Muscle of leg (tissue), 11 donors: ENCODE results near the gene TMEM50B. TPM values are rescaled to one million over a fixed set of nuclear protein-coding genes. Genes with fewer than 3 reads are reported as not detected.
"Not testable (repeated sequence)": the region's sequence is repeated elsewhere in the genome, so short reads cannot be mapped to it uniquely, and the experiment has no call there.

Experiments used
- DNase-seq: peaks from one replicate; pipeline ENCODE4 v3.0.0; 2013
- H3K27ac ChIP-seq: one replicate; pipeline ENCODE4 v1.5.1; 2013; ENCODE audit warnings: mild to moderate bottlenecking, low read length, control low read depth
- H3K27me3 ChIP-seq: one replicate; pipeline ENCODE4 v1.6.1; 2013; ENCODE audit warnings: low read length; ENCODE audit not compliant: control insufficient read depth, insufficient read depth
- H3K36me3 ChIP-seq: one replicate; pipeline ENCODE4 v1.6.1; 2013; ENCODE audit warnings: low read length; ENCODE audit not compliant: control insufficient read depth, insufficient read depth
- H3K4me1 ChIP-seq: one replicate; pipeline ENCODE4 v1.6.1; 2013; ENCODE audit warnings: low read length; ENCODE audit not compliant: control insufficient read depth, insufficient read depth
- H3K4me3 ChIP-seq: one replicate; pipeline ENCODE4 v1.5.1; 2013; ENCODE audit warnings: low read length, control low read depth
- H3K9me3 ChIP-seq: replicated peaks from 2 replicates; pipeline ENCODE4 v1.6.1; 2013; ENCODE audit warnings: low read depth, low read length; ENCODE audit not compliant: control insufficient read depth
- WGBS: methylation state at CpG from one replicate; pipeline ENCODE4 v1.1.5; 2013; ENCODE audit warnings: missing lambda C conversion rate; ENCODE audit not compliant: insufficient coverage; 5-methylcytosine and 5-hydroxymethylcytosine counted together
- polyA plus RNA-seq, 8 donors: library from polyadenylated mRNA; unstranded; fragments of 120-200 nt; gene quantifications; one replicate each; pipeline versions ENCODE4 v1.2.1 to v1.2.3, GENCODE V29; 2013; ENCODE audit warnings: inconsistent platforms in 1 of 8, low replicate concordance in 1 of 8; ENCODE audit not compliant: insufficient read length in 8 of 8, insufficient read depth in 1 of 8
- total RNA-seq: library from RNA; stranded (reverse); fragments of 120-200 nt; gene quantifications from one replicate; pipeline ENCODE4 v1.2.4, GENCODE V29; 2013

Gene TMEM50B
- total and polyA plus RNA-seq, 9 donors = 15.3 to 29.5 (median 22.9) TPM

DNA sequence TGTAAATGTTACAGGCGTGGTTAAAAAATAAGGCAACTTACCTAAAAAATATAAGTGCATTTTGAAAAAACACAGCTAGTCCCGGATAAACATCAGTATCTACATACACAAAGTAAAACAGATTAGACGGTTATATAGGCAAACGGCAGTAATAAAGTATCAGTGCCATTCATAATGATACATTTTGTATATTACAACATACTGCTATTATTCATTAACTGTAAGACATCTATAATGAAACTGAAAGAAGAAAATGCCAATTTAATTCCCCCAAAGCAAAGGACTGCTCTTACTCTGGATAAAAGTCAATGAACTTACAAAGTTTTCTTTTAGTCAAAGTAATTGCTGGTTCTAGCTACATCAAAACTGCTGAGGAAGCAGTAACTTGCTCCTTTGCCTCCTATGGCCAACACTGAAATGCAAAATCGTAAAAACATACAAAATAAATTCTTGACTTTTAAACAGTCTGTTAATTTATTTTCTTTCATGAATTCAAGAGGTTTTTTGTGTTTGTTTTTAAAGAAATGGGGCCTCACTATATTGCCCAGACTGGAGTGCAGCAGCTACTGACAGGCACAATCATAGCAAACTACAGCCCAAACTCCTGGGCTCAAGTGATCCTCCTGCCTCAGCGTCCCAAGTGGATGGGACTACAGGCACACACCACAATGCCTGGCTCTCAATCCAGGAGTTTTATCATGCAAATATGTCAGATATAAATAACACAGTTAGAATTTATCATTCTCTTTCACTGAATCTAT, 23.9 kb downstream of the TMEM50B start:
- WGBS = no CpG with 5 or more reads among the region's 6 CpGs
- DNase-seq = no peak
- H3K27ac ChIP-seq = no peak overlapping the region
- H3K4me1 ChIP-seq = no peaks in the 10 kb centered on the region
- no peaks in the 10 kb centered on the region for H3K27me3 ChIP-seq
- peaks cover 6% of the 10 kb centered on the region for H3K36me3 ChIP-seq
- H3K4me3 ChIP-seq = no peak overlapping the region
- no peaks in the 10 kb centered on the region for H3K9me3 ChIP-seq

GRCh38 chr21:33452362-33452761, 27.4 kb downstream of the TMEM50B start:
- WGBS = 93% methylated on average over 3 of the region's 3 CpGs

GRCh38 chr21:33451634-33452071, 28.1 kb downstream of the TMEM50B start:
- Histone ChIP-seq H3K4me1 (no peaks in the 10 kb centered on the region), H3K9me3 (no peaks in the 10 kb centered on the region), H3K36me3 (peaks cover 3% of the 10 kb centered on the region), H3K4me3 (no peak overlapping the region), H3K27ac (no peak overlapping the region), H3K27me3 (no peaks in the 10 kb centered on the region)
- WGBS = no CpG with 5 or more reads among the region's 1 CpG
- DNase-seq = no peak

More at GRCh38 chr21:33452362-33452761, 27.4 kb downstream of the TMEM50B start:
- Histone ChIP-seq H3K4me3 (no peak overlapping the region), H3K36me3 (peaks cover 3% of the 10 kb centered on the region), H3K4me1 (no peaks in the 10 kb centered on the region), H3K27ac (no peak overlapping the region), H3K27me3 (no peaks in the 10 kb centered on the region), H3K9me3 (no peaks in the 10 kb centered on the region)
- DNase-seq = no peak

DNA sequence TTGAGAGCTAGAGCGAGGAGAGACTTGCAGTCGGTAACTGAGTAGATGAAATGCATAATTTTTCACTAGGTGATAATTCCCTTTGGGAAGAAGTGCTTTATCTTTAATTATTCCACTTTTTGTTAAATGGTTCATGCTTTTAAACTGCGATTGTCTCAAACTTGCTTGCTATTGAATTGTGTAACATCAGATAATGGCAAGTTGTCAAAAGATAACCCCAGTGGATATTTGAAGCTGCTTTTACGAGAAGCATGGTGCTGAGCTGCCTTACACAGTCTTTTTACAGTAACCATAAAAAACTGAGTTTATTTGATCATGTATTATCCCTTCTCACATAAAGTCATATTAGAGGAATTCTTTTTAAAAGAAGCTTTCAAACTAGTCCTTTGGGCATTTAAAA, 30.2 kb downstream of the TMEM50B start:
- Histone ChIP-seq H3K4me1 (no peaks in the 10 kb centered on the region), H3K4me3 (no peak overlapping the region), H3K27me3 (no peaks in the 10 kb centered on the region), H3K36me3 (peaks cover 3% of the 10 kb centered on the region), H3K27ac (no peak overlapping the region), H3K9me3 (no peaks in the 10 kb centered on the region)
- DNase-seq = peak; percentile 46
- no CpG with 5 or more reads among the region's 4 CpGs for WGBS

DNA sequence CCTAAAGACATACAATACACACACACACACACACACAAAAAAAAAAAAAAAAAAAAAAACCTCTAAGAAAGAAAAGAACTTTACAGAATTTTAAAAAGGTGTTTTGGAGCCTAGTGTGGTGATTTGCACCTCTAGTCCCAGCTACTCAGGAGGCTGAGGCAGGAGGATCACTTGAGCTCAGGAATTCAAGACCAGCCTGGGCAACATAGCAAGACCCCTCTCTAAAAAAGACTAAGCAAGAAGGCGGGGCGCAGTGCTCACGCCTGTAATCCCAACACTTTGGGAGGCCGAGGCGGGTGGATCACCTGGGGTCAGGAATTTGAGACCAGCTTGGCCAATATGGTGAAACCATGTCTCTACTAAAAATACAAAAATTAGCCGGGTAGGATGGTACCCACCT, 33.2 kb downstream of the TMEM50B start:
- not testable (repeated sequence) for DNase-seq, H3K36me3 ChIP-seq, H3K9me3 ChIP-seq, H3K27ac ChIP-seq, H3K4me1 ChIP-seq, H3K27me3 ChIP-seq, H3K4me3 ChIP-seq
- no CpG with 5 or more reads among the region's 6 CpGs for WGBS

GRCh38 chr21:33444499-33444898, 35.3 kb downstream of the TMEM50B start:
- Histone ChIP-seq H3K9me3 (no peaks in the 10 kb centered on the region), H3K36me3 (no peaks in the 10 kb centered on the region), H3K4me3 (no peak overlapping the region), H3K27ac (no peak overlapping the region), H3K4me1 (peaks cover 4% of the 10 kb centered on the region), H3K27me3 (no peaks in the 10 kb centered on the region)
- DNase-seq = no peak
- 40% methylated on average over 1 of the region's 2 CpGs for WGBS

DNA sequence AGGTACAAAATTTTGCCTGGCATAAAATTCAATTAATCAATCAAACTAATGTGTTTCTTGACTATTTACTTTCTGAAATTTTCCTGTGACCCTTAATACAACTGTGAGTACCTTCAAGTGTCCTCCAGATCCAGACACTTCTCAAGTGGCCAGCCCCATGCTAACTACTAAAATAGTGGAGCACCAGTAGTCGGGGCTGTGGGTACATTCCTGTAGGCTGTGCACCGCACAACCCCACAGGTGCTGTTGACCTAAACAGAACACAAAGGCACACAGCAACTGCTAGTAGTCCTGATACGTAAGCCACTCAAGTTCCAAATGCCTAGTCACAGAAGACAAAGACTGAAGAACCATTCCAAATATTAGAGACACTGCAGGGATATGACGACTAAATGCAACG, 36.6 kb downstream of the TMEM50B start:
- no peaks in the 10 kb centered on the region for H3K9me3 ChIP-seq
- peaks cover 5% of the 10 kb centered on the region for H3K36me3 ChIP-seq
- no peak overlapping the region for H3K4me3 ChIP-seq
- H3K27me3 ChIP-seq = no peaks in the 10 kb centered on the region
- peaks cover 4% of the 10 kb centered on the region for H3K4me1 ChIP-seq
- 90% methylated on average over 2 of the region's 5 CpGs for WGBS
- DNase-seq = no peak
- no peak overlapping the region for H3K27ac ChIP-seq

GRCh38 chr21:33441489-33442477, 38.0 kb downstream of the TMEM50B start:
- Histone ChIP-seq H3K4me1 (peaks cover 4% of the 10 kb centered on the region), H3K36me3 (peaks cover 18% of the 10 kb centered on the region), H3K4me3 (no peak overlapping the region), H3K9me3 (no peaks in the 10 kb centered on the region), H3K27me3 (no peaks in the 10 kb centered on the region), H3K27ac (no peak overlapping the region)
- DNase-seq = peak; percentile 45
- 67% methylated on average over 3 of the region's 11 CpGs for WGBS

- H3K36me3 ChIP-seq = peaks cover 48% of the 10 kb centered on the region
- DNase-seq = no peak
These were observed 42.6 kb downstream of the TMEM50B start for GRCh38 chr21:33437140-33437539.

DNA sequence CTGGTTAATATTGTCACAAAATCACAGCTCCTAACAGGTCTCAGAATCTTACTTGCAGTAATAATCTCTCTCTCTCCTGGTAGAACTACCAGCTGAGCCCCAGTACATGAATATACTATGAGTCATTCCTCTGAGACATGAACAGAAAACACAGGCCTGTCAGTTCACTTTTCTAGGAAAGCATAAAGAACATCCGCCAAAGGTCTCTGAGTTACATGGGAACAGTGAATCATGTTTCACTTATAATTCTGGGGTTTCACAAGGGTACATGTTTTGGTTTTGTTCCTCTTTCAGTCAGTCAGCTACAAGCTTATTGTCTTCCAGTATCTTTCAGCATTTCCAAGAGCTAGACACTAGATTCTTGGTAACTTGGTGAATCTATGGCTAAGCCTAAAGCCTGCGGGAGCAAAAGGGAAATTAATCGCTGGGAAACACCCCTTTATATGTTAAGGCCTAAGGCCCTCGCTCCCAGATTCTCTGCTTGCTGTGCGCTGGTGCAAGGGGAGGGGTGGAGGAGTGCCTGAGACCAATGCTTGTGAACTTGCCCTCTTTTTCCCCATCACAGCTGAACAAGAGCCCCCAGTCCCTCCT, 44.9 kb downstream of the TMEM50B start:
- H3K36me3 ChIP-seq = peaks cover 65% of the 10 kb centered on the region
- WGBS = no CpG with 5 or more reads among the region's 5 CpGs
- H3K27ac ChIP-seq = peak overlapping the region; percentile 29
- no peak overlapping the region for H3K4me3 ChIP-seq
- DNase-seq = peak; percentile 48
- no peaks in the 10 kb centered on the region for H3K9me3 ChIP-seq
- no peaks in the 10 kb centered on the region for H3K4me1 ChIP-seq
- H3K27me3 ChIP-seq = no peaks in the 10 kb centered on the region

More at GRCh38 chr21:33437140-33437539, 42.6 kb downstream of the TMEM50B start:
- WGBS = no CpG with 5 or more reads among the region's 6 CpGs
- peaks cover 2% of the 10 kb centered on the region for H3K4me1 ChIP-seq
- no peaks in the 10 kb centered on the region for H3K9me3 ChIP-seq
- no peak overlapping the region for H3K27ac ChIP-seq
- H3K4me3 ChIP-seq = no peak overlapping the region
- H3K27me3 ChIP-seq = no peaks in the 10 kb centered on the region
